ENCODE results near the gene PCK2.

Gene PCK2

DNA sequence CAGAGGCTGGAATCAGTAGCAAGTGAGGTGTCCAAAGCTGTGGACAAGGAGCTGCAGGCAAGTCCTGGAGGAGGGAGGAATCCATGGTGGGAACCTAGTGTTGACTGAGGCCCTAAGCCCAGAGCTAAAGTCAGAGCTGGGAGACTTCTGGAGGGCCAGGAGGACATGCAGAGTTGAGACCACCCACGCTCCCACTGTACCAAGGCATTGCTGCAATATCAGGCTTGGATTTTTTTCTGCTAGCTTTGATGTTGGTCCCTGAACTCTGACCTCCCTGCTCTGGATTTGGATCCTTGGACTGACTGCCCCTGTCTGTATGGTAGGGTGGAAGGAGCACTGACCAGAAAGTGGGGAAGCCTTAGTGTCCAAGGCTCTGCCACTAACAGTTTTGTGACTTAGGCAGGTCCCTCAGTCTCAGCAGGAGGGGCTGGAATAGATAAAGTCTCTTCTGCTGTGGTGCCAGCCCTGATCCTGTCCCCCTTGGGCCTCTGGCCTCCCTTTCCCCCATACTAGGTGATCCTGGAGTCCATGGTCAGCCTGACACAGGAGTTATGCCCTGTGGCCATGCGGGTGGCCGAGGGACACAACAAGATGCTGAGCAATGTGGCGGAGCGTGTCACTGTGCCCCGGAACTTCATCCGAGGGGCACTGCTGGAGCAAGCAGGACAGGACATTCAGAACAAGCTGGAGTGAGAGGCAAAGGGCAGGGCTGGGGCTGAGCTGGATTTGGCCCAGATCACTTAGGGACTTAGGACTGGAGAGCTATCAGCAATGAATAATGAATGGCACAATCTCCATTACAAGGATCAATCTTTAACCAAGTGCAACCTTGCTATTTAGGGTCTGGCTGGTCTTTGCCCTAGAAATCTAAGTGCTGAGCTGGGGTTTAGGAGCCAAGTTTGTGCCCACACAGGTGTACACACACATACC is 32.9 kb upstream of the PCK2 start:
- DNase-seq: no peak

GRCh38 chr14:24062216-24062980 is 31.7 kb upstream of the PCK2 start:
- DNase-seq: no peak

DNA sequence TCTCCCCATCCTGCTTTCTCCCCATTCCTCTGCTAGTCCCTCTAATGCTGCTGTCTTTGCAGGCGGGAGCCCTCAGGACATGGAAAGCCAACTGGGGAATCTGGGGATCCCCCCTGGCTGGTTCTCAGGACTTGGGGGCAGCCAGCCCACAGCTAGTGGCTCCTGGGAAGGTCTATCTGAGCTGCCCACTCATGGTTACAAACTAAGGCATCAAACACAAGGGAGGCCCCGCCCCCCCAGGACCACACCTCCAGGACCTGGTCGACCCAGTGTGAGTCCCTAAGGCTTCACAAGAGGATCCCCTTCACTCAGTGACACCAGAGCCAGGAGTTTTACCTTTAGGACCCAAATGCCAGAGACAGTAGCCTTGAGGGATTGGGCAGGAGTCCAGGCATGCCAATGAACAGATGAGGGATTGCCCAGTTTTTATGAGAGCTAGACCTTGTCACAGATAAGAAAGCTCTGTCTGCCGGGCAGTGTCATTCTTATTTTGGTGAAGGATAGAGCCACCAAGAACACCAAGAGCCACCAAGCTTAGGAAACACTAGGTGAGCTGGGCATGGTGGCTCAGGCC is 30.8 kb upstream of the PCK2 start:
- DNase-seq: no peak

DNA sequence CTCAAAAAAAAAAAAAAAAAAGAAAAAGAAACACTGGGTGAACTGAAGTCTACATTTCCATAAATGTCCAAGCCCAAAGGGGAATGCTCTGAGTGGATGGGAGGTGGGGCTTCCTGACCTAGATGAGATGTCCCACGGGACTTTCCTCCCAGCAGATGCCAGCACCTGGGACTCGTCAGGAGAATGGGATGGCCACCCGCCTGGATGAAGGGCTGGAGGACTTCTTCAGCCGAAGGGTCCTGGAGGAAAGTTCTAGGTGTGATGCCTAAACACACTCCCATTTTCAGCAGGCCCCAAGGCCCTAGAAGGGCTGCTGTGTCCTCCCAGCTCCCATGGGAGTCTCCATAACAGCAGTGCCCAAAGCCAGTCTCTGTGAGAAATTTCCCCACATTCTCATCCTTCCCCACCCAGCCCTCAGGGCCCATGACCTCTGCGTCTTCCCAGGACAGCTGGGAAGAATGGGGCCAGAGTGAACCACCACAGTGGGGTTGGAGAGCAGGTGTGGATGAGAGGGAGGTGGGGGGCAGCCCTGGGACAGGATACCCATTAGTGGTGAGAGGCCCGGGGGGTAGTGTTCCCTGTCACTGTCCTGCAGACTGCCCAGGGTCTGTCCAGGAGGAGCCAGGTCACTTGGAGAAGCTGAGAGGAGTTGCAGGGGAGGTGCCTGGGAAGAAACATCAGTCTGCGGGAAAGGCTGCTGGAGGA is 29.9 kb upstream of the PCK2 start:
- DNase-seq: no peak

DNA sequence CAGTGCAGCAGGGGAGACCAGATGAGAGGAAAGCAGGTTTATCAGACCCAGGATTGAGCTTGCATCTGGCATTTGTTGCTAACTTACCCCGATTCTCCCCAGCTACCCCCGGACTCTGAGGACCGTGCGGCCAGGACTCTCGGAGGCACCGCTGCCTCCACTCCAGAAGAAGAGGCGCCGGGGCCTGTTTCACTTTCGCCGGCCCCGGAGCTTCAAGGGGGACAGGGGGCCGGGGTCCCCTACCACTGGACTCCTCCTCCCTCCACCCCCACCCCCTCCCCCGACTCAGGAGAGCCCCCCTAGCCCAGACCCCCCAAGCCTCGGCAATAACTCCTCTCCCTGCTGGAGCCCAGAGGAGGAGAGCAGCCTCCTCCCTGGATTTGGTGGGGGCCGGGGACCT is 29.3 kb upstream of the PCK2 start:
- no peak for DNase-seq

DNA sequence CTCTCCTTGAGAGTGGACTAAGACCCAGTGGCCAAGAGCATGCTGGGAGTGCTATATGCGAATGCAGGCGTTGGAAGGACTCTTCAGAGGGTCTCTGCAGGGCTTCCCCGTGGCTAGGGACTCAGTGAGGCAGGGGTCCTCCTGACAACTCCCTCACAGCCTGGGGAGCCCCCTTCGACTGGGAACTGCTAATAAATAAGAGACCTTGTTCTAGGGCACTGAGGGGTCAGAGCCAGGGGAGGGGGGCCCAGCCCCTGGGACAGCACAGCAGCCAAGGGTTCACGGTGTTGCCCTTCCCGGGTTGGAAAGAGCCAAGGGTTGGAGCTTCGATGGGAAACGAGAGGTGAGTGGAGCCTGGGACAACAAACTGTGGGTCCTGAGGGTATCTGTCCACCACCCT is 28.7 kb upstream of the PCK2 start:
- DNase-seq: no peak

DNA sequence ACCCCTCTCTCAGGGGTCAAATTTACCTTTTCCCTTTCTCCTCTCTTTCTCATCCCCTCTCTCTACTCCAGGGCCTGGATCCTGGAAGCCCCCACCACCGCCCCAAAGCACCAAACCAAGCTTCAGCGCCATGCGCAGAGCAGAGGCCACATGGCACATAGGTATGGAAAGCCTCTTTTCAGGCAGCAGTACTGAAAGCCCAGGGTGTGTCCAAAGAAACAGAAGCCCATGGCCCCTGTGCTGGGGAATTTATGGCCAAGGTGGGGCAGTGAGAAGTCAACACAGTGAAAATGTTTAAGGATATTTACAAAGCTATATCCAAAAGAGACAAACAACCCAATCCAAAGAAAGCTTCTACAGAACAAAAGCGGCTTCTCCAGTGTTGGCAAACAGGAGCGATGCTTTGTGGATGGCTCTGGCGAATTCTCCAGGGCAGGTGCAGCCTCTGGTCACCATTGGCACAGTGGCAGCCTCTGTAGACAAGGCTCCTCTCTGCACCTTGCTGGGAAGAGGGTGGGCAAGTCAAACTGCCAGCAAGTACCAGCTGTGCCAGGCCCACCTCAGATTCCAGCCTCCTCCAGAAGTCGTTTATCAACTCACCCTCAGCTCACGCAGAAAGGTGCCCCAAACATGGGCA is 27.5 kb upstream of the PCK2 start:
- no peak for DNase-seq

- DNase-seq: no peak
Measured at GRCh38 chr14:24067133-24068082, 26.7 kb upstream of the PCK2 start.

DNA sequence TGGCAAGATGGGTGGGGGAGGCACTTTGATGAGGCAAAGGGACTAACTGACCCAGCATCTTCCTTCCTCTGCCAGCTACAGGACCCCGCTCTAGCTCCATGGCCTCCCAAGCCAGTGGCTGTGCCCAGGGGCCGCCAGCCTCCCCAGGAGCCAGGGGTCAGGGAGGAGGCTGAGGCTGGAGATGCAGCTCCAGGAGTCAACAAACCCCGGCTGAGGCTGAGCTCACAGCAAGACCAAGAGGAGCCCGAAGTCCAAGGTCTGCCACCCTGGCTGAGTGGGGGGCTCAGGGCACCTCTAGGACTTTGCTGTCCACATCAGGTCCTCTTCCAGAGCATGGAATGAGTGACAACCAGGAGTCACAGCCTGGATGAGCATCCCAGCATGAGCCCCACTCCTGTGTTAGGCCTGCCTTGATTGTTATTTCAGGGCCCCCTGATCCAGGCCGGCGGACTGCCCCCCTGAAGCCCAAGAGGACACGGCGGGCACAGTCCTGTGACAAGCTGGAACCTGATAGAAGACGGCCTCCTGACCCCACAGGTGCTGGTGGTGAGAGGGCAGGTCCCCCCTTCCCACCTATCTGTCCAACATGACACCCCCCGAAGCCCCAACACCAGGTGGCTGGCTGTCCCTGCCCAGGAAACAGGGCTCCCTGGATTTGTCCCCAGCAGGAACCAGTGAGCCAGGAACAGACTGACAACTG is 25.2 kb upstream of the PCK2 start:
- DNase-seq: no peak

- no peak for DNase-seq
Measured at GRCh38 chr14:24069411-24069735, 24.7 kb upstream of the PCK2 start.

DNA sequence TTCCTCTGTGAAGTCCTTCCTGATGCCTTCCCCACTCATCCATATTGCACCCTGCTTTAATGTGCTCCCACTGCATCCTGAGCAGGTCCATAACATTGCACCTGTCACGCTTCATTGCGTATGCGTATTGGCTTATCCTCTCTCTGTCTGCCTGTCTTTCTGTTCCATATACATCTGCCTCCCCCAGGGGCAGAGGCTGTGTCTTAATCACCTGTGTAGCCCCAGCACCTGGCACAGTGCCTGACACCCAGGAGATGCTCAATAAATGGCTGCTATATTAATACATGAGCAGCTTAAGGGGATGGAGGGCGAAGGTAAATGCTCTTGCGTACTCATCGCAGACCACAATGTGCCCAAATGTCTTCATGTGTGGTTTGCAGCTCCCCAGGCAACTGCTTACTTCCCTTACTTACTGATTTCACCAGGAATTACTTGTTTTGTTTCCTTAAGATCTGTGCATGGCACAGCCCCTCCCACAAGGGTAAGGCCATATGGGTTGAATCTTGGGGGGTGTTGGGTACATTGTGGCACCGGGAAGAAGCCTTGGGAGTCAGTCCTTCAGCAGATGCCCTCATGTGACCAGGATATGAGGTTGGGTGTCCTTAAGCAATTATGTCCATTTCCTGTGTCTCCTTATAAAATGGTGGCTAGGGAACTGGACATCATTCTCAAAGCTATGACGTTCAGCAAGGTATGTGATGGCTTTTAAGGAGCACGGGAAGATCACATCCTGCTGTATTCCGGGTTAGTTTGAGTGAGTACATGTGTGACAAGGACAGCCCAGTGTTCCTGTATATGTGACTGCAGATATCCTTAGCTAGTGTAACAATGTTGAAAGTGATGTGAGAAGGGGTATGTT is 23.6 kb upstream of the PCK2 start:
- no peak for DNase-seq

DNA sequence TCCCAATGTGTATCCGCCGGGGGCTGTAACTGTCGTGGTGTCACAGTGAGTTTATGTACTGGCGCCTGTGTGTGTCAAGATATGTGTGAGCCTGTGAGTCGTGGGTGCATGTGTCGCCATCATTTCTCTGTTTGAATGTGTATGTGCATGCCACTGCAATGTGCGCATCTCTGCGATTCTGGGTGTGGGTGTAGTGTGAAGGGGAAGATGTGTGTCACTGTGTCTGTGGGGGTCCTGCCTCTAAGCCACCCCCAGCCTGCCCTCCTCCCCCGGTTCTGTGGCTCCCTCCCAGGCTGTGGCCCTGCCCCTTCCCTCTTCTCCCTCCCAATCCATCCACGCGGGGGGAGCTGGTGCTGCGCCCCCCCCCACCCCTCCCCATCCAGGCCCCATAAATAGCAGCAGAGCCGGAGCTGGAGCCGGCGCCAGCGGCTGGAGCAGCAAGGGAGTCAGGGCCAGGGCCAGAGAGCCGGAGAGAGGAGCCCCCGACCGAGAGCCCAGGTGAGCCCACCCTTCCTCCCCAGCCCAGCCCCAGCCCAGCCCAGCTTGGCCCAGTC is 22.9 kb upstream of the PCK2 start, which contains the start of gene CPNE6:
CPNE6 (plus strand) TSS at position 419 of the 554 bp plus-strand sequence. CDS start 1,375 bp downstream, outside the sequence.
- DNase-seq: no peak

- DNase-seq: no peak
Measured at GRCh38 chr14:24071836-24072430, 22.2 kb upstream of the PCK2 start.

DNA sequence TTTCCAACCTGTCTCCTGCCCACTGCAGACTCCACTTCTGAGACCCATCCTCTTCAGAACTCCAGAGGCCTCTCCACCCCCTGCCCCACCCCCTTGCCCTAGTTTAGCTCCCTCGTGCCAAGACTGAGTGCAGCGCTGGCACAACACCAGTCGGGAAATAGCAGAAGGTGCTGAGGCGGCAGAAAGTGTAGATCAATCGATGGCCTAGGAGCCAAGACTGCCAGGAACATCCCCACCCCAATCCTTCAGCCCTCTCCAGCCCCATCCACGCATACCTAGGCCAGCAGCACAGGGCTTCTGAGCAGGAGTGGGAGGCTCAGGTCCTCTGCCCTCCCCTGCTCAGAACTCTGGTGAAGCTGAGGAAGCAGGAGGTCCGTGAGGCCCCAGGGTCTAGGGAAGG is 21.7 kb upstream of the PCK2 start:
- no peak for DNase-seq

DNA sequence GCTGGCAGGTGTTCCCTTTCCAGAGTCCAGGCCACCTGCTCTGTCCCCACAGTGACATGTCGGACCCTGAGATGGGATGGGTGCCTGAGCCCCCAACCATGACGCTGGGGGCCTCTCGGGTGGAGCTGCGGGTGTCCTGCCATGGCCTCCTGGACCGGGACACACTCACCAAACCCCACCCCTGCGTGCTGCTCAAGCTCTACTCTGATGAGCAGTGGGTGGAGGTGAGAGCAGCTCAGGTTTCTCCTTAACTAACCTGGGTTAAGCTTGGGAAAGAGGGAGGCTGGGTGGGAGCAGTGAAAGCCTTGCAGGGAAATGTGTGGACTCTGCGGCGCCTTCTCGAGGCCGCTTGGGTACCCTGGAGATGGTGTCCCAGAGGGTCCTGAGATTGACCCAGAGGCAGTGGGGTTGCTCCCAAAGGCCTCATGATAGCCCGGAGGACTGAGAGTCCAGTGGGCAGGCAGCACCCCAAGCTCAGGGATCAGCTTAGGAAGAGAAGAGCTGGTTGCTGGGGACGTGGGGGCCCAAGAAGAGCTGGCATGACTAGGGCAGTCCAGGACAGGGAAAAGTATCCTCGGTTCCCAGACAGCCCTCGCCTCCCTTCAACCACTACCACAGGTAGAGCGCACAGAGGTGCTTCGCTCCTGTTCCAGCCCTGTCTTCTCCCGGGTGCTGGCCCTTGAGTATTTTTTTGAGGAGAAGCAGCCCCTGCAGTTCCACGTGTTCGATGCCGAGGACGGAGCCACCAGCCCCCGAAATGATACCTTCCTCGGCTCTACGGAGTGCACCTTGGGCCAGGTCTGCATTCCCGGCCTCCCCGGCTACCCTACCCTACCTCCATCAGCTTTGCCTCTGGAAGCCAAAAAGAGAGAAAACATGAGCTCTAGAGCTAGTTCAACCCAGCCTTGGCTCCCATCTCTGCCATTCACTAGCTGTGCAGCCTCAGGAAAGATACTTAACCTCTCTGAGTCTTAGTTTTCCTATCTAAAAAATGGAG is 20.9 kb upstream of the PCK2 start:
- no peak for DNase-seq

- DNase-seq: no peak
Measured at GRCh38 chr14:24074625-24075484, 19.3 kb upstream of the PCK2 start.
